Right lobe of liver (tissue), 4 donors: ENCODE data around the gene LCOR.

Source experiments
- CTCF ChIP-seq, 4 donors: fragments of 200-600 bp in 3 of 4; fragments of 450-650 bp in 1 of 4; IDR thresholded peaks; one replicate each; pipeline versions ENCODE4 v1.5.1 to v1.8.0; 2016 to 2022; ENCODE audit warnings: antibody characterized with exemption in 4 of 4, mild to moderate bottlenecking in 2 of 4
- POLR2A ChIP-seq: fragments of 450-650 bp; IDR thresholded peaks from one replicate; pipeline ENCODE4 v1.6.1; 2017; ENCODE audit warnings: antibody characterized with exemption, mild to moderate bottlenecking
- donor health status: DM: no; HTN: no; CAD: no.
- donor health status: DM: no; HTN: no; CAD: no.
- donor health status: DM: no; HTN: yes; CAD: no.

GRCh38 chr10:96902731-96903358 is 70.7 kb downstream of the LCOR start:
- TF ChIP-seq CTCF (IDR thresholded peaks at IDR 0.05): no peak
- no peak for TF ChIP-seq POLR2A
